ENCODE data around the gene ATP1A2. TPM values are rescaled to one million over a fixed set of nuclear protein-coding genes. Genes with fewer than 3 reads are reported as not detected.
A peak's percentile ranks its signal among the peaks of the same experiment; 100 is the strongest.

Gene ATP1A2
- total RNA-seq, 1 experiment from 2014 or later = 23.2 TPM

DNA sequence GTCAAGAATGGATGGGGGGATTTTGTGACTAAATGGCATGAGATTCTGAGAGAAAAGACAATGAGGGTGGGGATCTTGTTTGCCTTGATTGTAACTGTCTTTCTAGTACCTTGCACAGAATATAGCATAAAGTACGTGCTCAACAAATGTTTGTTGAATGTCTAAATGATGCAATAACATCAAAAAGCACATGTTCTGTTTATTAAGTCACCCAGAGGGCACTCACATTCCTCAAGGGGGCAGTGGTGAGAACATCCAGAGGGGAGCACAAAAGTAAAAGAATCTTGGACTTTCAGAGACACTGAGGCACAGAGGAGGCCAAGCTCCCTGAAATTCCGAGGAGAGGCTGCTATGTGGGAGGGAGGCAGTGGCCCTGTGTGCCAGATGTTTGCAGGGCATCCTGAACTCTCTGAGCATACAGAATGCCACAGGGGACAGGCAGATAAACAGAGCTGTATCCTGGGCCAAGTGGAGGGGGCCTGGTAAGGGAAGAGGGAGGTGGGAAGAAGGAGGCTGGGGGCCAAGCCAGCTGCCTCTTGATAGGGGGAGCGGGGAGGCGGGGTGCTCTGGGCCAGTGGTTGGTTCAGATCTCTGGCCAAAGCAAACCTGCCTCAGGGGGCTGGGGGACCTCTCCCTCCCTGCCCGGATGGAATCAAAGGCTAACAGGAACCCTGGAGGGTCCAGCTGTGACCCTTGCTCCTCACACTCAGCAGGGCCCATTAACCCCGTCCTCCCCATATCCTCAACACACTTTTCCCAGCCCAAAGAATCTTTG lies 6.5 kb upstream of the ATP1A2 start (continued):
- TF ChIP-seq, protein P1, sequence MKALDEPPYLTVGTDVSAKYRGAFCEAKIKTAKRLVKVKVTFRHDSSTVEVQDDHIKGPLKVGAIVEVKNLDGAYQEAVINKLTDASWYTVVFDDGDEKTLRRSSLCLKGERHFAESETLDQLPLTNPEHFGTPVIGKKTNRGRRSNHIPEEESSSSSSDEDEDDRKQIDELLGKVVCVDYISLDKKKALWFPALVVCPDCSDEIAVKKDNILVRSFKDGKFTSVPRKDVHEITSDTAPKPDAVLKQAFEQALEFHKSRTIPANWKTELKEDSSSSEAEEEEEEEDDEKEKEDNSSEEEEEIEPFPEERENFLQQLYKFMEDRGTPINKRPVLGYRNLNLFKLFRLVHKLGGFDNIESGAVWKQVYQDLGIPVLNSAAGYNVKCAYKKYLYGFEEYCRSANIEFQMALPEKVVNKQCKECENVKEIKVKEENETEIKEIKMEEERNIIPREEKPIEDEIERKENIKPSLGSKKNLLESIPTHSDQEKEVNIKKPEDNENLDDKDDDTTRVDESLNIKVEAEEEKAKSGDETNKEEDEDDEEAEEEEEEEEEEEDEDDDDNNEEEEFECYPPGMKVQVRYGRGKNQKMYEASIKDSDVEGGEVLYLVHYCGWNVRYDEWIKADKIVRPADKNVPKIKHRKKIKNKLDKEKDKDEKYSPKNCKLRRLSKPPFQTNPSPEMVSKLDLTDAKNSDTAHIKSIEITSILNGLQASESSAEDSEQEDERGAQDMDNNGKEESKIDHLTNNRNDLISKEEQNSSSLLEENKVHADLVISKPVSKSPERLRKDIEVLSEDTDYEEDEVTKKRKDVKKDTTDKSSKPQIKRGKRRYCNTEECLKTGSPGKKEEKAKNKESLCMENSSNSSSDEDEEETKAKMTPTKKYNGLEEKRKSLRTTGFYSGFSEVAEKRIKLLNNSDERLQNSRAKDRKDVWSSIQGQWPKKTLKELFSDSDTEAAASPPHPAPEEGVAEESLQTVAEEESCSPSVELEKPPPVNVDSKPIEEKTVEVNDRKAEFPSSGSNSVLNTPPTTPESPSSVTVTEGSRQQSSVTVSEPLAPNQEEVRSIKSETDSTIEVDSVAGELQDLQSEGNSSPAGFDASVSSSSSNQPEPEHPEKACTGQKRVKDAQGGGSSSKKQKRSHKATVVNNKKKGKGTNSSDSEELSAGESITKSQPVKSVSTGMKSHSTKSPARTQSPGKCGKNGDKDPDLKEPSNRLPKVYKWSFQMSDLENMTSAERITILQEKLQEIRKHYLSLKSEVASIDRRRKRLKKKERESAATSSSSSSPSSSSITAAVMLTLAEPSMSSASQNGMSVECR (CRISPR knock-in tag; IDR thresholded peaks at IDR 0.05; ENCODE audit: borderline replicate concordance) = no peak
- TF ChIP-seq ZBTB21 (CRISPR knock-in tag; IDR thresholded peaks at IDR 0.05; ENCODE audit: borderline replicate concordance) = no peak
- TF ChIP-seq RORB (CRISPR knock-in tag; IDR thresholded peaks at IDR 0.05) = no peak
- no peak for TF ChIP-seq KAT7 (CRISPR knock-in tag; IDR thresholded peaks at IDR 0.05; ENCODE audit: borderline replicate concordance)
- TF ChIP-seq SMAD4 (CRISPR knock-in tag; IDR thresholded peaks at IDR 0.05) = 0 out of 2 replicates have a peak, but pooled peaks have one; percentile 7
- TF ChIP-seq ZNF396 (CRISPR knock-in tag; IDR thresholded peaks at IDR 0.05; ENCODE audit: borderline replicate concordance) = 0 out of 2 replicates have a peak, but pooled peaks have one; percentile 9
- peak; percentile 48; the same call in 1 of the 2 replicates for TF ChIP-seq TEAD4 (CRISPR knock-in tag; IDR thresholded peaks at IDR 0.05)
- no peak for TF ChIP-seq ZNF416 (CRISPR knock-in tag; IDR thresholded peaks at IDR 0.05)
- TF ChIP-seq SP1 (CRISPR knock-in tag; conservative IDR thresholded peaks at IDR 0.05) = peak; percentile 55
- TF ChIP-seq ETV6 (CRISPR knock-in tag; IDR thresholded peaks at IDR 0.05) = no peak
- TF ChIP-seq, protein P2, sequence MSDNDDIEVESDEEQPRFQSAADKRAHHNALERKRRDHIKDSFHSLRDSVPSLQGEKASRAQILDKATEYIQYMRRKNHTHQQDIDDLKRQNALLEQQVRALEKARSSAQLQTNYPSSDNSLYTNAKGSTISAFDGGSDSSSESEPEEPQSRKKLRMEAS (CRISPR knock-in tag; IDR thresholded peaks at IDR 0.05) = peak; percentile 86
- TF ChIP-seq, protein P3, sequence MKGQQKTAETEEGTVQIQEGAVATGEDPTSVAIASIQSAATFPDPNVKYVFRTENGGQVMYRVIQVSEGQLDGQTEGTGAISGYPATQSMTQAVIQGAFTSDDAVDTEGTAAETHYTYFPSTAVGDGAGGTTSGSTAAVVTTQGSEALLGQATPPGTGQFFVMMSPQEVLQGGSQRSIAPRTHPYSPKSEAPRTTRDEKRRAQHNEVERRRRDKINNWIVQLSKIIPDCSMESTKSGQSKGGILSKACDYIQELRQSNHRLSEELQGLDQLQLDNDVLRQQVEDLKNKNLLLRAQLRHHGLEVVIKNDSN (CRISPR knock-in tag; IDR thresholded peaks at IDR 0.05) = no peak
- no peak for TF ChIP-seq ZNF671 (CRISPR knock-in tag; IDR thresholded peaks at IDR 0.05)
- no peak for TF ChIP-seq RELA (CRISPR knock-in tag; IDR thresholded peaks at IDR 0.05; ENCODE audit: borderline replicate concordance)
- TF ChIP-seq GTF2I (CRISPR knock-in tag; conservative IDR thresholded peaks at IDR 0.05) = 0 out of 2 replicates have a peak, but pooled peaks have one; percentile 19
- TF ChIP-seq, protein P4, sequence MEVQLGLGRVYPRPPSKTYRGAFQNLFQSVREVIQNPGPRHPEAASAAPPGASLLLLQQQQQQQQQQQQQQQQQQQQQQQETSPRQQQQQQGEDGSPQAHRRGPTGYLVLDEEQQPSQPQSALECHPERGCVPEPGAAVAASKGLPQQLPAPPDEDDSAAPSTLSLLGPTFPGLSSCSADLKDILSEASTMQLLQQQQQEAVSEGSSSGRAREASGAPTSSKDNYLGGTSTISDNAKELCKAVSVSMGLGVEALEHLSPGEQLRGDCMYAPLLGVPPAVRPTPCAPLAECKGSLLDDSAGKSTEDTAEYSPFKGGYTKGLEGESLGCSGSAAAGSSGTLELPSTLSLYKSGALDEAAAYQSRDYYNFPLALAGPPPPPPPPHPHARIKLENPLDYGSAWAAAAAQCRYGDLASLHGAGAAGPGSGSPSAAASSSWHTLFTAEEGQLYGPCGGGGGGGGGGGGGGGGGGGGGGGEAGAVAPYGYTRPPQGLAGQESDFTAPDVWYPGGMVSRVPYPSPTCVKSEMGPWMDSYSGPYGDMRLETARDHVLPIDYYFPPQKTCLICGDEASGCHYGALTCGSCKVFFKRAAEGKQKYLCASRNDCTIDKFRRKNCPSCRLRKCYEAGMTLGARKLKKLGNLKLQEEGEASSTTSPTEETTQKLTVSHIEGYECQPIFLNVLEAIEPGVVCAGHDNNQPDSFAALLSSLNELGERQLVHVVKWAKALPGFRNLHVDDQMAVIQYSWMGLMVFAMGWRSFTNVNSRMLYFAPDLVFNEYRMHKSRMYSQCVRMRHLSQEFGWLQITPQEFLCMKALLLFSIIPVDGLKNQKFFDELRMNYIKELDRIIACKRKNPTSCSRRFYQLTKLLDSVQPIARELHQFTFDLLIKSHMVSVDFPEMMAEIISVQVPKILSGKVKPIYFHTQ (CRISPR knock-in tag; IDR thresholded peaks at IDR 0.05) = no peak
- TF ChIP-seq, protein P5, sequence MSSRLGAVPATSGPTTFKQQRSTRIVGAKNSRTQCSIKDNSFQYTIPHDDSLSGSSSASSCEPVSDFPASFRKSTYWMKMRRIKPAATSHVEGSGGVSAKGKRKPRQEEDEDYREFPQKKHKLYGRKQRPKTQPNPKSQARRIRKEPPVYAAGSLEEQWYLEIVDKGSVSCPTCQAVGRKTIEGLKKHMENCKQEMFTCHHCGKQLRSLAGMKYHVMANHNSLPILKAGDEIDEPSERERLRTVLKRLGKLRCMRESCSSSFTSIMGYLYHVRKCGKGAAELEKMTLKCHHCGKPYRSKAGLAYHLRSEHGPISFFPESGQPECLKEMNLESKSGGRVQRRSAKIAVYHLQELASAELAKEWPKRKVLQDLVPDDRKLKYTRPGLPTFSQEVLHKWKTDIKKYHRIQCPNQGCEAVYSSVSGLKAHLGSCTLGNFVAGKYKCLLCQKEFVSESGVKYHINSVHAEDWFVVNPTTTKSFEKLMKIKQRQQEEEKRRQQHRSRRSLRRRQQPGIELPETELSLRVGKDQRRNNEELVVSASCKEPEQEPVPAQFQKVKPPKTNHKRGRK (CRISPR knock-in tag; IDR thresholded peaks at IDR 0.05; ENCODE audit: borderline replicate concordance) = no peak
- no peak for TF ChIP-seq ZNF263 (CRISPR knock-in tag; IDR thresholded peaks at IDR 0.05; ENCODE audit: low read depth)
- TF ChIP-seq, protein P6, sequence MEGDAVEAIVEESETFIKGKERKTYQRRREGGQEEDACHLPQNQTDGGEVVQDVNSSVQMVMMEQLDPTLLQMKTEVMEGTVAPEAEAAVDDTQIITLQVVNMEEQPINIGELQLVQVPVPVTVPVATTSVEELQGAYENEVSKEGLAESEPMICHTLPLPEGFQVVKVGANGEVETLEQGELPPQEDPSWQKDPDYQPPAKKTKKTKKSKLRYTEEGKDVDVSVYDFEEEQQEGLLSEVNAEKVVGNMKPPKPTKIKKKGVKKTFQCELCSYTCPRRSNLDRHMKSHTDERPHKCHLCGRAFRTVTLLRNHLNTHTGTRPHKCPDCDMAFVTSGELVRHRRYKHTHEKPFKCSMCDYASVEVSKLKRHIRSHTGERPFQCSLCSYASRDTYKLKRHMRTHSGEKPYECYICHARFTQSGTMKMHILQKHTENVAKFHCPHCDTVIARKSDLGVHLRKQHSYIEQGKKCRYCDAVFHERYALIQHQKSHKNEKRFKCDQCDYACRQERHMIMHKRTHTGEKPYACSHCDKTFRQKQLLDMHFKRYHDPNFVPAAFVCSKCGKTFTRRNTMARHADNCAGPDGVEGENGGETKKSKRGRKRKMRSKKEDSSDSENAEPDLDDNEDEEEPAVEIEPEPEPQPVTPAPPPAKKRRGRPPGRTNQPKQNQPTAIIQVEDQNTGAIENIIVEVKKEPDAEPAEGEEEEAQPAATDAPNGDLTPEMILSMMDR (IDR thresholded peaks at IDR 0.05) = peak; percentile 33; the same call in 1 of the 2 replicates
- TF ChIP-seq TEAD1 (CRISPR knock-in tag; IDR thresholded peaks at IDR 0.05) = peak; percentile 21; the same call in 1 of the 2 replicates
- TF ChIP-seq JAZF1 (CRISPR knock-in tag; IDR thresholded peaks at IDR 0.05) = no peak
- TF ChIP-seq, protein P7, sequence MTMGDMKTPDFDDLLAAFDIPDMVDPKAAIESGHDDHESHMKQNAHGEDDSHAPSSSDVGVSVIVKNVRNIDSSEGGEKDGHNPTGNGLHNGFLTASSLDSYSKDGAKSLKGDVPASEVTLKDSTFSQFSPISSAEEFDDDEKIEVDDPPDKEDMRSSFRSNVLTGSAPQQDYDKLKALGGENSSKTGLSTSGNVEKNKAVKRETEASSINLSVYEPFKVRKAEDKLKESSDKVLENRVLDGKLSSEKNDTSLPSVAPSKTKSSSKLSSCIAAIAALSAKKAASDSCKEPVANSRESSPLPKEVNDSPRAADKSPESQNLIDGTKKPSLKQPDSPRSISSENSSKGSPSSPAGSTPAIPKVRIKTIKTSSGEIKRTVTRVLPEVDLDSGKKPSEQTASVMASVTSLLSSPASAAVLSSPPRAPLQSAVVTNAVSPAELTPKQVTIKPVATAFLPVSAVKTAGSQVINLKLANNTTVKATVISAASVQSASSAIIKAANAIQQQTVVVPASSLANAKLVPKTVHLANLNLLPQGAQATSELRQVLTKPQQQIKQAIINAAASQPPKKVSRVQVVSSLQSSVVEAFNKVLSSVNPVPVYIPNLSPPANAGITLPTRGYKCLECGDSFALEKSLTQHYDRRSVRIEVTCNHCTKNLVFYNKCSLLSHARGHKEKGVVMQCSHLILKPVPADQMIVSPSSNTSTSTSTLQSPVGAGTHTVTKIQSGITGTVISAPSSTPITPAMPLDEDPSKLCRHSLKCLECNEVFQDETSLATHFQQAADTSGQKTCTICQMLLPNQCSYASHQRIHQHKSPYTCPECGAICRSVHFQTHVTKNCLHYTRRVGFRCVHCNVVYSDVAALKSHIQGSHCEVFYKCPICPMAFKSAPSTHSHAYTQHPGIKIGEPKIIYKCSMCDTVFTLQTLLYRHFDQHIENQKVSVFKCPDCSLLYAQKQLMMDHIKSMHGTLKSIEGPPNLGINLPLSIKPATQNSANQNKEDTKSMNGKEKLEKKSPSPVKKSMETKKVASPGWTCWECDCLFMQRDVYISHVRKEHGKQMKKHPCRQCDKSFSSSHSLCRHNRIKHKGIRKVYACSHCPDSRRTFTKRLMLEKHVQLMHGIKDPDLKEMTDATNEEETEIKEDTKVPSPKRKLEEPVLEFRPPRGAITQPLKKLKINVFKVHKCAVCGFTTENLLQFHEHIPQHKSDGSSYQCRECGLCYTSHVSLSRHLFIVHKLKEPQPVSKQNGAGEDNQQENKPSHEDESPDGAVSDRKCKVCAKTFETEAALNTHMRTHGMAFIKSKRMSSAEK (CRISPR knock-in tag; IDR thresholded peaks at IDR 0.05; ENCODE audit: borderline replicate concordance) = peak; percentile 90

All from WTC11 (cell line).